ENCODE measurements around the gene MFAP1. TPM values are rescaled to one million over a fixed set of nuclear protein-coding genes. Genes with fewer than 3 reads are reported as not detected.

Gene MFAP1
- total and polyA plus RNA-seq, 3 donors from 2014 or later, result 22.5 to 29.2 (median 28.6) TPM

- Histone ChIP-seq H3K4me1 (peaks cover 17% of the 10 kb centered on the region), H3K36me3 (ENCODE audit: low read depth, missing control alignments) (no peaks in the 10 kb centered on the region), H3K27me3 (no peaks in the 10 kb centered on the region), H3K4me3 (peak overlapping the region; percentile 64 to 78), H3K9me3 (no peaks in the 10 kb centered on the region), H3K27ac (peak overlapping the region; percentile 92 to 93)
- WGBS, 2 donors, result 32 to 90% methylated on average over 2 to 35 of the region's 35 CpGs
- intact Hi-C loops (cut with DNase I; ENCODE audit: low total_unique reads), result no loop called here
- TF ChIP-seq POLR2A (IDR thresholded peaks at IDR 0.05), result no peak
- no peak for TF ChIP-seq CTCF (IDR thresholded peaks at IDR 0.05)
- DNase-seq, result peak; percentile 48
Observed at GRCh38 chr15:43776101-43776717, 48.3 kb downstream of the MFAP1 start.

GRCh38 chr15:43775411-43775965 is 49.0 kb downstream of the MFAP1 start:
- intact Hi-C loops (cut with DNase I; ENCODE audit: low total_unique reads), result no loop called here
- DNase-seq, result peak; percentile 59
- H3K36me3 ChIP-seq (ENCODE audit: low read depth, missing control alignments), result no peaks in the 10 kb centered on the region
- TF ChIP-seq POLR2A (IDR thresholded peaks at IDR 0.05), result no peak
- peak in 1 of 3 experiments; percentile 10 for TF ChIP-seq CTCF (IDR thresholded peaks at IDR 0.05)
- H3K9me3 ChIP-seq, result no peaks in the 10 kb centered on the region
- 63 to 89% methylated on average over 1 of the region's 1 CpG for WGBS, 2 donors
- H3K27me3 ChIP-seq, result no peaks in the 10 kb centered on the region
- peaks cover 17% of the 10 kb centered on the region for H3K4me1 ChIP-seq
- H3K4me3 ChIP-seq, result peak overlapping the region in 1 of 2 donors; percentile 78
- H3K27ac ChIP-seq, result peak overlapping the region in 1 of 2 donors; percentile 93

- no peak for DNase-seq
- WGBS, 2 donors, result 70 to 73% methylated on average over 4 of the region's 4 CpGs
- H3K4me3 ChIP-seq, result no peak overlapping the region
- H3K4me1 ChIP-seq, result peaks cover 17% of the 10 kb centered on the region
- no peaks in the 10 kb centered on the region for H3K27me3 ChIP-seq
- H3K36me3 ChIP-seq (ENCODE audit: low read depth, missing control alignments), result no peaks in the 10 kb centered on the region
- H3K27ac ChIP-seq, result no peak overlapping the region
- no peaks in the 10 kb centered on the region for H3K9me3 ChIP-seq
- intact Hi-C loops (cut with DNase I; ENCODE audit: low total_unique reads), result no loop called here
- TF ChIP-seq POLR2A (IDR thresholded peaks at IDR 0.05), result no peak
- TF ChIP-seq CTCF (IDR thresholded peaks at IDR 0.05), result no peak
Observed at GRCh38 chr15:43774062-43774461, 50.4 kb downstream of the MFAP1 start.

- DNase-seq, result no peak
- Histone ChIP-seq H3K36me3 (ENCODE audit: low read depth, missing control alignments) (no peaks in the 10 kb centered on the region), H3K9me3 (no peaks in the 10 kb centered on the region), H3K27ac (no peak overlapping the region), H3K27me3 (no peaks in the 10 kb centered on the region), H3K4me3 (no peak overlapping the region), H3K4me1 (peaks cover 14% of the 10 kb centered on the region)
- intact Hi-C loops (cut with DNase I; ENCODE audit: low total_unique reads), result no loop called here
- TF ChIP-seq CTCF (IDR thresholded peaks at IDR 0.05), result no peak
- TF ChIP-seq POLR2A (IDR thresholded peaks at IDR 0.05), result no peak
Observed at GRCh38 chr15:43772624-43773023, 51.9 kb downstream of the MFAP1 start.

GRCh38 chr15:43771816-43772215 is 52.7 kb downstream of the MFAP1 start:
- H3K27ac ChIP-seq, result peak overlapping the region in 1 of 2 donors; percentile 2
- TF ChIP-seq POLR2A (IDR thresholded peaks at IDR 0.05) (no peak), CTCF (IDR thresholded peaks at IDR 0.05) (no peak)
- H3K27me3 ChIP-seq, result no peaks in the 10 kb centered on the region
- no peaks in the 10 kb centered on the region for H3K9me3 ChIP-seq
- no peaks in the 10 kb centered on the region for H3K36me3 ChIP-seq (ENCODE audit: low read depth, missing control alignments)
- intact Hi-C loops (cut with DNase I; ENCODE audit: low total_unique reads), result no loop called here
- 65 to 84% methylated on average over 2 of the region's 2 CpGs for WGBS, 2 donors
- DNase-seq, result no peak
- peaks cover 12% of the 10 kb centered on the region for H3K4me1 ChIP-seq
- no peak overlapping the region for H3K4me3 ChIP-seq
